Stimulated activated naive CD8-positive, alpha-beta T cell treated with anti-CD3 and anti-CD28 coated beads, Interleukin-15, Interleukin-2, amounts not matched to agents 100 U/mL and 50 U/mL, for 24 hours (primary cell): ENCODE data around the gene MARCHF10.
"Not testable (repeated sequence)": the region's sequence is repeated elsewhere in the genome, so short reads cannot be mapped to it uniquely, and the experiment has no call there.

Experiments
- ATAC-seq: fragments of 150-1000 bp; cut with Tn5 transposase; one replicate; pipeline ENCODE4 v1.10.0; 2021
- DNase-seq: peaks from one replicate; pipeline ENCODE4 v3.0.0; 2021

The MARCHF10 gene, protein sequence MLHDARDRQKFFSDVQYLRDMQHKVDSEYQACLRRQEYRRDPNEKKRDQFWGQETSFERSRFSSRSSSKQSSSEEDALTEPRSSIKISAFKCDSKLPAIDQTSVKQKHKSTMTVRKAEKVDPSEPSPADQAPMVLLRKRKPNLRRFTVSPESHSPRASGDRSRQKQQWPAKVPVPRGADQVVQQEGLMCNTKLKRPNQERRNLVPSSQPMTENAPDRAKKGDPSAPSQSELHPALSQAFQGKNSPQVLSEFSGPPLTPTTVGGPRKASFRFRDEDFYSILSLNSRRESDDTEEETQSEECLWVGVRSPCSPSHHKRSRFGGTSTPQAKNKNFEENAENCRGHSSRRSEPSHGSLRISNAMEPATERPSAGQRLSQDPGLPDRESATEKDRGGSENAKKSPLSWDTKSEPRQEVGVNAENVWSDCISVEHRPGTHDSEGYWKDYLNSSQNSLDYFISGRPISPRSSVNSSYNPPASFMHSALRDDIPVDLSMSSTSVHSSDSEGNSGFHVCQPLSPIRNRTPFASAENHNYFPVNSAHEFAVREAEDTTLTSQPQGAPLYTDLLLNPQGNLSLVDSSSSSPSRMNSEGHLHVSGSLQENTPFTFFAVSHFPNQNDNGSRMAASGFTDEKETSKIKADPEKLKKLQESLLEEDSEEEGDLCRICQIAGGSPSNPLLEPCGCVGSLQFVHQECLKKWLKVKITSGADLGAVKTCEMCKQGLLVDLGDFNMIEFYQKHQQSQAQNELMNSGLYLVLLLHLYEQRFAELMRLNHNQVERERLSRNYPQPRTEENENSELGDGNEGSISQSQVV

DNA sequence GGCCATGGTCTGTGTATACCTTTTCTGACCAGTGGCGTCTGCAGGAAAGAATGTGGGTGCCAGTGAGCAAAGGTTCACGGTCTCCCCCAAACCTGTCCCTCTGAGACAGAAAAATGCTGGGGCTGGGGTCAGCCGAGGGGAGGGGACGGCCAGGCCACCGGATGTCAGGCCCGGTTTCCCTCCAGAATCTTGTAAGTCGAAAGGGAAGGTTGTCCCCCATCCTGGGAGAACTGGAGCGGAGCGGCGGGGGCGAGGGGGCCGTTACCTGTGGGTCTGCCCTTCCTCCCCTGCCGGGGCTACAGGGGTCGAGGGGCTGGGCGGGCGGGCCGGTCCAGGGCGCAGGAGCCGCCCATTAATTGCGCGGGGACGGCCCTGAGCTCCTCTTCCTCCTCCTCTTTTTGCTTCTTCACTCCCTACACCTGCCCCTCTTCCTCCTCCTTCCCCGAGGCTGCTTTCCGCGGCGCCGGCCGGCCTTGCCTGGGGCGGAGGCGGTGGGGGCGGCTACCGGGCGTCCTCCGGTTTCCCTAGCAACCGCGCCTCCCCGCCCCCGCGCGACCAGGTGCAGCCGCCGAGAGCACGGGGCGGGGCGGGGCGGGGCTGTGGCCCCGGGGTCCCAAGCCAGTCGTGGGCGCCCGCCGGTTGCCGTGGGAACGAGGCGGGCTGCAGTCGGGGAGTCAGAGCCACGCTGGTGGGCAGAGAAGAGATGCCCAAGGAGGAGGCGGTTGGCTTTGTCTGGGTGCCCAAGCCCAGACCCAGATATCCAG lies at the start of gene MARCHF10:
TSS of gene MARCHF10 (minus strand) at position 503 of the 764 bp plus-strand sequence. CDS start 6,579 bp downstream, outside the sequence.
- peak; percentile 52 for DNase-seq
- peak; percentile 44 for ATAC-seq

DNA sequence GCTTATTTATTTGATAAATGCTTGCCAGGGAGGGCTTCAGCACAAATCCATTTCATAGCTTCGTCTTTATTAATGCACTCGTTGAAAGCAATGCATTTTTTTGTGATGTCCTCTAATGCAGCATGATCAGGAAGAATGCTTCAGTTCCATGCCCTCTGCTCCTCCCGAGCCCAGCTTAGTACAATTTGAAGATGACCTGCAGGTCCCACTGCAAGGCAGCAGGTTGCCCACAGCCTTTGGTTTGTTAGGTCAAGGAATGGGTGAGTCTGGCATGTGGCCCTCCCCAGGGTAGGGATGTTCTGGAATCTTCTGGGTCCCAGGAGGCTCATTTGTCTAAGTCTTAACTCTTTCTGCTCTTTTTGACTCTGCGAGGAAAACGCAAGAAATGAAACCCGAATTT lies 49.4 kb upstream of the MARCHF10 start:
- no peak for ATAC-seq
- DNase-seq, result no peak

DNA sequence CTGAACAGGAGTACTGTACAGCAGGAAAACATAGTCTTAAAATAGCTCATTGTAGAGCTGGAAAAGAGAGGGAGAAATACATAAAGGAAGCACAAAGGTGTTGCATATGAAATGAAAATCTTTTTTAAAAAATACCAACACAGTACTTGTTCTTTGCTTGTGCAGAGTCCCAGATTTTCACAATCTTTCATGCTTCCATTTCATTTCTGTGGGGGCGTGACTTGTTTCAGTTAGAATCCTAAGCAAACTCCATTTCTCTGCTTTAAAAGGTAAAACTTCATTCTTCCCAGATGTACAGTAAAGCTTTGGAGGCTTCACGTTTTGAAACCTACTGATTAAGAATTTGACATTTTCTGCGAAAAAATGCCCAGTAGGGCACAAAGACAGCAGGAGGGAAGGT lies 48.5 kb upstream of the MARCHF10 start:
- DNase-seq (no peak), ATAC-seq (no peak)

DNA sequence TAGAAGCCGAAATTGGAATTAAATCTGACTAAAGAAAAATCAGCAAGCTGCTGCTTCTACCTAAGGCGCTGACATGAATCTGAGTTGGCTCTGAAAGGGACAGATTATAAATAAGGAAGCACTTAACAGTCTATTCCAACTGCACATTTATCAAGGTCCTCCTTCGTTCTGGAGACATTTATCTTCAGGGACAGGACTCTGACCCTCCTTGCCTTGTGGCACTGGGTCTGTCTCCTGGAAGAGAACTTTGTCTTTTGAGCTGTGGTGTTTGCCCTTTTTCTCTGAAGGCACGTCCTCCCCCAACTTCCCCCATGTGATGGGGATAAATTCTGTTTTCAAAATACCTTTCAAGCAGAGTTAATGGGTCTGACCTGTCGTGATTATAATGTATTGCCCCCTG lies 47.0 kb upstream of the MARCHF10 start:
- ATAC-seq, result no peak
- no peak for DNase-seq

DNA sequence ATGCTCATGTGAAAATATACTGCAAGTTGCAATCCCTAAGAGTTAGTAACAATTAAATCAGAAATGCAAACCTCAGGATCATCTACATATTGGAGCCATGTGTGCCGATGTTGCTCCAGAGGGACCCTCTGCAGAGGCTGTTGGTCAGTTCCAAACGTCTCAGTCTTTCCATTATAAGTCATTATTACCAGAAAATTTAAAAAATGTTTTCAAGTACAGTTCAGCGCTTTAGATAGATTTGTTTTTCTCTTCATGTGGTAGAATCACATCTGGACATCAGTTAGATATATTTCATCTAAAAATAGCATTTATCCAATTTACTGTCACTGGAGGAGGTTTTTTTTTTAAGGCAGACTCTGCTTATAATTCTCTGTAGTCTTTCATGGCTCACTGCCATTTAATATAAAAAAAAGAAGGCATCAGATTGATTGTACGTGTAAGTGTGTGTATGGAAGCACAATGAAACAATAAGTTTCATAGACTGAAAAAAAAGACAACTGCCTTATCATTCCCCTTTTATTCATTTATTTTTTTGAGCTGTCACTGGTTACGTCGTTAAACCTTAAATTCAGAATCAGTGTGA lies 46.1 kb upstream of the MARCHF10 start:
- DNase-seq, result no peak
- ATAC-seq, result no peak

DNA sequence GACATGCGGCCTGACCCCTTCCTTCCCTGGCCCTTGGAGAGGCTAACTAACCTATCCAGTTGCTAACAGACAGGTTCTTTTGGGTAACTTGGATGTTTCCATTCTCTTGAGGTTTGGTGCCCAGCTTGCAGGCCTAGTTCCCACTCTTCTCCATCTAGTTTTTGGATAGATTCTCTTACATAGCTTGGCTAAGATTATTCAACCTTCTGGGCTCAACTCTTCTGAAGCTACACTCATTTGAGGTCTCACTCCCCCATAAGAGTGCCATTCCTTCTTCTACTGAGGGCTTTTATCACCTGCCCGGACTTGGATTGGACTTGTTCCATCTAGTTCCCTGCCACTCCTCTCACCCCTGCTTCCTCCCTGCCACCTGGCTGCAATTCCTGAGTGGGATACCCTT lies 44.1 kb upstream of the MARCHF10 start:
- ATAC-seq, result no peak
- no peak for DNase-seq

DNA sequence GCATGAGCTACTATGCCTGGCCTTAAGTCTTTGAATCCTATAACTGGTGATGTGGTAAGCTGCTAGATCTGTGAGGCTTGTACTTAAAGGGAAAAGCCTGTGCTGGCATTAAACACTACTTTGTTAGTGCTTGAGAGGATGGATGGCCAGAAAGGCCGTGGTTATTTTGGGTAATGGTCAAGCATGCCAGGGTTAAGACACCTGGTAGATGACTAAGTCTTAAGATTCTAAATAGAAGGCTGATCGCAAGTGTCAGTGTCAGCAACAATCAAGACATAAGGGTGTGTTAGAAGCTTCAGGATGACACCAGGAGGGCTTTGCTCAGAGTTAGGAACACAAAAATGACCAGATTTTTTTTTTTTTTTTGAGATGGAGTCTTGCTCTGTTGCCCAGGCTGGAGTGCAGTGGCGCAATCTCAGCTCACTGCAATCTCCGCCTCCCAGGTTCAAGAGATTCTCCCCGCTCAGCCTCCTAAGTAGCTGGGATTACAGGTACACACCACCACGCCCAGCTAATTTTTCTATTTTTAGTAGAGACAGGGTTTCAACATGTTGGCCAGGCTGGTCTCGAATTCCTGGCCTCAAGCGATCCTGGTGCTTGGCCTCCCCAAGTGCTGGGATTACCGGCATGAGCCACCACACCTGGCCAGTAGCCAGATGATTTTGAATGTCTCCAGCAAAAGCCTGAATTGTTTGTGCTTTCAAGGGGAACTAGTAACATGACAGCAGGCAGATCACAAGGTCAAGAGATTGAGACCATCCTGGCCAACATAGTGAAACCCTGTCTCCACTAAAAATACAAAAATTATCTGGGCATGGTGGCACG lies 41.7 kb upstream of the MARCHF10 start:
- not testable (repeated sequence) for ATAC-seq, DNase-seq

DNA sequence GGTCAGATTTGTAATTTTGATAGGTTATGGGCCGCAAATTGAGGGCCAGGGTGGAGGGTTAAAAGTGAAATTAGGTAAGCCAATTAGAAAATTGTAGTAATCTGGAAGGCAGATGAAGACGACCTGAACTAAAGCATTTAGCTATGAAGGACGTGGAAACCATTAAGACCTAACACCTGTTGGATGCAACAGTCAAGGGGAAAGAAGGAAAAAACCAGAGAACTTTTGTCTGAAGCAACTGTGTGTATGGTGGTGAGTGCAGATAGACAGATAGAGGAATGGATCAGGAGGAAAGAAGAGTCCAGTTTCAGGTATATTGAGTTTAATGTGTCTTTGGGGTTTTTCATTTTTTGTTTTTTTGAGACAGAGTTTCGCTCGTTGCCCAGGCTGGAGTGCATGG lies 40.2 kb upstream of the MARCHF10 start:
- DNase-seq, result no peak
- ATAC-seq, result no peak

DNA sequence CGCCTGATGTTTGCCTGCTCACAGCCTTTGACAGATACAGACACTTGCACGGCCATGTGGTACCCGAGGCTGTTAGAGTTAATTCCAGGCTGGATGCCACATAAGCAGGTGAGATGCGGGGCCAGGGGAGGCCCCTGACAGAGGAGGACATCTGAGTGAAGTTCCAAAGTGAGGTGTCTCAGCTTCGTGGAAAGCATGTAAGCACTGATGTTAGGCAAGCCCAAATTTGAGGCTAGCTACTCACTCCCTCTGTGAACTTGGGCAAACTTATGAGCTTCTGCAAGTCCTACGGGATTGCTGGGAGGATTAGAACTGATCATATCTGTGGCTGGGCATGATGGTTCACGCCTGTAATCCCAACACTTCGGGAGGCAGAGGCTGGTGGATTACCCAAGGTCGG lies 39.3 kb upstream of the MARCHF10 start:
- DNase-seq (no peak), ATAC-seq (no peak)

DNA sequence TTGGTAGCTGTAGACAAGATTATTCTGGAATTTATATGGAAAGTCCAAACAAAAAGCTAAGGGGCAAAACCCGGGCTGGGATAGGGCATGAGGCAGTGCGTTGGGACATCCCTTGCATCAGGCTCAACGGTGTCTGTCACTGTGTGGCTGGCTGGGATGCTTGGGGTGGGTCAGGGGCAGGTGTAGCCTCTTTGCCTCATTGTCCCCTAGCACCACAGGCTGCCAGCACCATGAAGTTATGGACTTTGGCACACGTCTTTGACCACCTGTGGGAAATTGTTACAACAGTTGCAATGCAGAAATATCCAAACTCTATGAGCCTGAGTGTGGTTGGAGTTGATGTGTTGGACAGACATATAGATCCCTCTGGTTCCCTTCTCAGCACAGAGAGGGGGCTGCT lies 32.8 kb upstream of the MARCHF10 start:
- ATAC-seq (no peak), DNase-seq (no peak)

DNA sequence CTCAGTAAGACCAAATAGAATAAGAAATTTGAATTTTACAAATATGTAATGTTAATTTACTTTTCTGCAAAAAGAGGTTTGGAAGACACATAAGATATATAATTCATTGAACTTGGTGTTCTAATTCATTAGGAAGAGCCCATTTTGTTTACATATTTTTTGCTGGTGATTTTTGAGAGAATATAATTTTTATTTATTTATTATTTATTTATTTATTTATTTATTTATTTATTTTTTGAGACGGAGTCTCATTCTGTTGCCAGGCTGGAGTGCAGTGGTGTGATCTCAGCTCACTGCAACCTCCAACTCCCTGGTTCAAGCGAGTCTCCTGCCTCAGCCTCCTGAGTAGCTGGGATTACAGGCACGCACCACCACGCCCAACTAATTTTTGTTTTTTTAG lies 25.7 kb upstream of the MARCHF10 start:
- not testable (repeated sequence) for DNase-seq, ATAC-seq

DNA sequence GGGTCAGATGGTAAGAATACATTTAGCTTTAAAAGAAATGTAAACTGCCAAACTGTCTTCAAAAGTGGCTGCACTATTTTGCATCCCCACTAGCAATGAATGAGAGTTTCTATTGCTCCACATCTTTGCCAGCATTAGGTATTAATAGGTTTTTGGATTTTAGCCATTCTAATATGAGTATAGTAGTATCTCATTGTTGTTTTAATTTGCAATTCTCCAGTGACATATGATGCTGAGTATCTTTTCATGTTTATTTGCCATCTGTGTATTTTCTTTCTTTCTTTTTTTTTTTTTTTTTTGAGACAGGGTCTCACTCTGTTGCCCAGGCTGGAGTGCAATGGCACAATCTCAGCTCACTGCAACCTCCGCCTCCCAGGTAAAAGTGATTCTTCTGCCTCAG lies 24.3 kb upstream of the MARCHF10 start:
- DNase-seq (no peak), ATAC-seq (no peak)

DNA sequence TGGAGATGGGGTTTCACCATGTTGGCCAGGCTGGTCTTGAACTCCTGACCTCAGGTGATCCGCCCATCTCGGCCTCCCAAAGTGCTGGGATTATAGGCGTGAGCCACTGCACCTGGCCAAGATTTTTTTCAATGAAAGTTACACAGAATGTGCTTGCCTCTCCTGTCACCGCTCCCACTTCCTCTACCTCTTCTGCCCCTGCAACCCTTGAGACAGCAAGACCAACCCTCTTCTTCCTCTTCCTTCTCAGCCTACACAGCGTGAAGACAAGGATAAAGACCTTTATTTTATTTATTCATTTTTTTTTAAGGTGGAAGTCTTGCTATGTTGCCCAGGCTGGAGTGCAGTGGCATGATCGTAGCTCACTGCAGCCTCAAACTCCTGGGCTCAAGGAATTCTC lies 23.0 kb upstream of the MARCHF10 start:
- not testable (repeated sequence) for DNase-seq, ATAC-seq

DNA sequence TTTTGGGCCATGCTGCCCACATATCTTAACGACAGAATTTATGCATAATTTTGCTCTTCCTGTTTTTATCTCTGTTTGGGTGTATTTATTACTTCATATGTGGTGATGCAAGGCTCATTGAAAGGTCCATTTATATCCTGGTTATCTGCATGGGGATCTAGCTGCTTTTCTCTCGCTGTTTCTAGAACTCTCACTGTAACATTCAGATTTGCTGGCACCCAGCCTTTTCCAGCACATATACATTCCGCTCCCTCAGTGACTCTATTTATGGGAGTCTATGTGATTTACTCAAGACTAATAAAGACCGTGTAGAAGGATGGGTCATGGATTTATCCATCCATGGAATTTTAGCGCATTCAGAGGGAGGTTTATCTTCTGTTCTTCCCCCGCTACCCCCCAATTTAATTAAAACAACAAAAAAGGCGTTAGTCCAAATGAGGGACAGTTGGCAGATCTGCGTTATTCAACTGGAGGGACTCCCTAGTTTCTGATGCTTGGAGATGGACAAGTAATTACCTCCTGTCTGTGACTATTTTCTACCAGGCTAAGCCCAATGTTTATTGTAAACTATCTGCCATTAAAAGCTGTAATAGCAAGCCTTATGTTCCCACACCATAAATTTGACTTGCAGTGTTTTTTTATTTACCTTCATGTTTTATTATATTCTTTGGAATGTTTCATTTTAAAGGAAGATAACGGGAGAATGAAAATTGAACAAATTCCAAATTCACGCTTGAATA lies 19.8 kb upstream of the MARCHF10 start:
- no peak for DNase-seq
- ATAC-seq, result no peak

DNA sequence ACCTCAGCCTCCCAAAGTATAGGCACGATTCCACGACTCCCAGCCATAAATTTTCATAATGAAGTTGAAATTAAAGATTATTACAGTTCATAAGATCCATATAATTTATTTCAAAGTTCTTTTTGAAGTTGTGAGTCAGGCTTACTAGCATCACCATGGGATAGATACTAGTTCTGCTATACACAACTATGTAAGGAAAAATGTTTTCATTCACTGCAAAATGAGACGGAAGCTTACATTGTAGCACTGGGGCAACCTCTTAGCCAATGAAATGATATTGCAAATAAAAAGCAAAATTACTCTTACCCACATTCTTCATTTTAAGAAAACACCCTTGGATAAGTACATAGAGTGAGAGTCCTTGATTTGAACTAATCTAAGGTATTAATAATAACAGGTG lies 18.8 kb upstream of the MARCHF10 start:
- no peak for ATAC-seq

DNA sequence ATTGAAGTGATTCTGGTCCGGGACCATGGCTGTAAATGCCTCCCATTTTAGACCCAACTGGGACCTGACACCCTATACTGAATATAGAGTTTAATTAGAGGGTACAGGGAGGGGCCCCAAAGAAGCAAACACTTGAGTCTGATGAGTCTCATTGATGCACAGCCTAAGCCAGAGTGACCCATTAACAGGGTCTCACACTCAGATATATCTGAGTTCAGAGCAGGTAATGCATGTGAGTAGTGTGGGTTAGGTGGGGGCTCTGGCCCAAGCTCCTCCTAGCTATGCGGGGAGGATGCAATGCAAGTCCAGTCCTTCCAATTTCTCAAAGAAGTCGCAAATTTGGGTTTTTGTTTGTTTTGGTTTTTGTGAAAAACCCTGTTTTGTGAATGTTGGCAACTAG lies 17.1 kb upstream of the MARCHF10 start:
- DNase-seq (no peak), ATAC-seq (no peak)

More for the DNA sequence above, 18.8 kb upstream of the MARCHF10 start:
- no peak for DNase-seq

DNA sequence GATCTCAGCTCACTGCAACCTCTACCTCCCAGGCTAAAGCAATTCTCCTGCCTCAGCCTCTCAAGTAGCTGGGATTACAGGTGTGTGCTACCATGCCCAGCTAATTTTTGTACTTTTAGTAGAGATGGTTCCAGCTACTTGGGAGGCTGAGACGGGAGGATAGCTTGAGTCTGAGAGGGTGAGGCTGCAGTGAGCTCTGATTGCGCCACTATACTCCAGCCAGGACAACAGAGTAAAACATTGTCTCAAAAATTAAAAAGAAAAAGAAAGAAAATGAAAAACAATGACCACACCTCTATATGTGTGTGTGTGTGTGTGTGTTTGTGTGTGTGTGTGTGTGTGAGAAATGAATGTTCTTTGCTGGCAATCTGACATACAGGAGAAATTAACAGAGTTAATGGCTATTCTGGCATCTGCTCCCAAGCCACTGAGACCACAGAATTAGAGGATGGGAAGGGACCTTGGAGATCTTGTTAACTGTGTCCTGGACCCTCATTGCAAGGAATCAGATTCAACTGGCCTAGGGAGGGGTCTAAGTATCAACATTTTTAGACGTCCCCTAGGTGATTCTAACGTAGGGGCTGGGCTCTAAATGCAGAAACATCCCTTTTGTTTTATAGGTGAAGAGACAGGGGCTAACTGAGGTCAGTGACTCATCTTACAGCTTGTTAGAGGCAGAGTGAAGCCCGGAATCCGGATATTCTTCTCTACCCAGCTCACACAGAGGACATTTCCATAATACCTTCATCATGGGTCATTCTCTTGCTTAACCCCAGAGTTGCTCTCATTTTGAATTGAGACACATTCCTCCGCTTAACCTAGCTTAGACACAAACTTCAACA lies 16.4 kb upstream of the MARCHF10 start:
- ATAC-seq, result no peak
- DNase-seq, result no peak

DNA sequence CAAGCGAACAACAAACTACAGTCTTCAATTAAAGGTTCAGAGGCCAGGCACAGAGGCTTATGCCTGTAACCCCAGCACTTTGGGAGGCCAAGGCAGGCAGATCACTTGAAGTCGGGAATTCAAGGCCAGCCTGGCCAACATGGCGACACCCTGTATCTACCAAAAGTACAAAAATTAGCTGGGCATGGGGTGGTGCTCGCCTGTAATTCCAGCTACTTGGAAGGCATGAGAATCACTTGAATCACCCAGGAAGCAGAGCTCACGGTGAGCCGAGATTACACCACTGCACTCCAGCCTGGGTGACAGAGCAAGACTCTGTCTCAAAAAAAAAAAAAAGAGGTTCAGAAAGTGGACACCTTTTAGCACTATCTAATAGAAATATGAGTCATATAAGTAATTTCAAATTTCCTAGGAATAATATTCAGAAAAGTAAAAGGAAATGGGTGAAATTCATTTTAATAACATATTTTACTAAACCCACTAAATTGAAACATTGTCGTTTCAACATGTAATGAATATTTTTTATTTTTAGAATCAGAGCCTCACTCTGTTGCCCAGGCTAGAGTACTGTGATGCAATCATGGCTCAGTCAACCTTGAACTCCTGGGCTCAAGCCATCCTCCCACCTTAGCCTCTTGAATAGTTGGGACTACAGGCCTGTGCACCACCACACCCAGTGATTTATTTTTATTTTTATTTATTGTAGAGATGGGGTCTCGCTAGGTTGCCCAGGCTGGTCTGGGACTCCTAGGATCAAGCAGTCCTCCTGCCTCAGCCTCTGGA lies 15.2 kb upstream of the MARCHF10 start:
- ATAC-seq (no peak), DNase-seq (no peak)
